ENCODE data around the gene INPP5B.

- no peak for TF ChIP-seq CTCF (conservative IDR thresholded peaks at IDR 0.05; ENCODE audit: low read depth, low read length)
- no peak for TF ChIP-seq EZH2 (IDR thresholded peaks at IDR 0.05; ENCODE audit: low read length, unreplicated experiment)
These were observed 2.6 kb downstream of the INPP5B start for GRCh38 chr1:37944086-37944763.

All from PC-3 (cell line).